PC-9 (cell line): Measurements from ENCODE around the gene RFX2. TPM values are rescaled to one million over a fixed set of nuclear protein-coding genes. Genes with fewer than 3 reads are reported as not detected.

Experiments used
- BruUV-seq: library from RNA; stranded (reverse); fragments of 400-500 nt; replicated peaks from 2 replicates; lab custom pipeline; 2021; lab: Mats Ljungman, UMichigan
- CTCF ChIA-PET: fragments of 300-600 bp; sonication (Branson Sonifier 250); formaldehyde crosslinking; loops from one replicate; lab custom pipeline; 2022; ENCODE audit warnings: antibody characterized with exemption; lab: Charles Lee
- POLR2A ChIA-PET: fragments of 300-600 bp; sonication (Branson Sonifier 250); formaldehyde crosslinking; loops from one replicate; lab custom pipeline; 2022; ENCODE audit warnings: antibody characterized with exemption; ENCODE audit not compliant: unreplicated experiment; lab: Charles Lee
- DNase-seq, 2 experiments: peaks; one replicate each; pipeline versions ENCODE4 v3.0.0 to v3.0.0-alpha.2; 2015 to 2022; ENCODE audit warnings: mixed read lengths in 1 of 2
- H2AFZ ChIP-seq: fragments of 200-600 bp; sonication (generic); 2 replicates; pipeline ENCODE4 v1.8.1; 2017; ENCODE audit warnings: antibody characterized with exemption
- H3F3A ChIP-seq: fragments of 200-600 bp; sonication (generic); 2 replicates; pipeline ENCODE4 v1.8.1; 2017; ENCODE audit warnings: antibody characterized with exemption, mild to moderate bottlenecking, low read depth; ENCODE audit not compliant: insufficient read depth
- H3K27ac ChIP-seq: fragments of 200-600 bp; sonication (generic); 2 replicates; pipeline ENCODE4 v1.6.1; 2016; ENCODE audit warnings: mixed run types
- H3K27me3 ChIP-seq: fragments of 200-600 bp; sonication (generic); 2 replicates; pipeline ENCODE4 v1.6.1; 2016; ENCODE audit warnings: low read depth, mixed run types; ENCODE audit not compliant: insufficient read depth
- H3K36me3 ChIP-seq: fragments of 200-600 bp; sonication (generic); 2 replicates; pipeline ENCODE4 v1.6.1; 2016; ENCODE audit warnings: low read depth, mixed run types
- H3K4me1 ChIP-seq: fragments of 200-600 bp; sonication (generic); replicated peaks from 2 replicates; pipeline ENCODE4 v1.6.1; 2016; ENCODE audit warnings: mixed run types; ENCODE audit not compliant: insufficient read depth
- H3K4me2 ChIP-seq: fragments of 200-600 bp; sonication (generic); 2 replicates; pipeline ENCODE4 v1.6.1; 2017; ENCODE audit warnings: mixed run types
- H3K4me3 ChIP-seq: fragments of 200-600 bp; sonication (generic); 2 replicates; pipeline ENCODE4 v1.6.1; 2016; ENCODE audit warnings: mixed run types
- H3K79me2 ChIP-seq: fragments of 200-600 bp; sonication (generic); 2 replicates; pipeline ENCODE4 v1.6.1; 2017; ENCODE audit warnings: low read depth, mixed run types
- H3K9me2 ChIP-seq: fragments of 200-600 bp; sonication (generic); 2 replicates; pipeline ENCODE4 v1.8.1; 2017; ENCODE audit warnings: mild to moderate bottlenecking; ENCODE audit not compliant: insufficient read depth
- H3K9me3 ChIP-seq: fragments of 200-600 bp; sonication (generic); 2 replicates; pipeline ENCODE4 v1.8.1; 2016; ENCODE audit warnings: low read depth; ENCODE audit not compliant: insufficient read depth
- H4K20me1 ChIP-seq: fragments of 200-600 bp; sonication (generic); 2 replicates; pipeline ENCODE4 v1.8.1; 2017; ENCODE audit not compliant: insufficient read depth
- CTCF ChIP-seq: fragments of 200-600 bp; sonication (generic); conservative IDR thresholded peaks from 2 replicates; pipeline ENCODE4 v1.6.1; 2017; ENCODE audit warnings: mixed run types, antibody characterized with exemption, mild to moderate bottlenecking, moderate library complexity
- EZH2 ChIP-seq: fragments of 200-600 bp; sonication (generic); IDR thresholded peaks from 2 replicates; pipeline ENCODE4 v1.8.0; 2017; ENCODE audit warnings: antibody characterized with exemption, low read depth
- intact Hi-C: fragments of 100-400 bp; cut with micrococcal nuclease; formaldehyde crosslinking; loops from one replicate; pipeline ENCODE4 v1.10.0; 2022; ENCODE audit not compliant: unreplicated experiment
- total RNA-seq: library from RNA; stranded (reverse); gene quantifications from 2 replicates; pipeline ENCODE4 v1.2.3, GENCODE V29; 2021

RFX2 gene
- total RNA-seq, 1 experiment from 2014 or later: 11.6 TPM

- TF ChIP-seq EZH2: no peak
- TF ChIP-seq CTCF: no peak
- Histone ChIP-seq H3K9me2 (no peaks in the 10 kb centered on the region), H3K36me3 (no peaks in the 10 kb centered on the region), H3K9me3 (no peaks in the 10 kb centered on the region), H3F3A (peaks cover 33% of the 10 kb centered on the region; the same call in 1 of the 2 replicates), H3K4me2 (no peak overlapping the region), H3K4me3 (no peak overlapping the region), H3K4me1 (peaks cover 47% of the 10 kb centered on the region), H3K79me2 (no peaks in the 10 kb centered on the region), H3K27ac (peak overlapping the region; percentile 71), H3K27me3 (no peaks in the 10 kb centered on the region), H4K20me1 (no peaks in the 10 kb centered on the region), H2AFZ (no peak overlapping the region)
- DNase-seq: no peak
- TSS peak; percentile 36 for BruUV-seq
- intact Hi-C loops: loop anchor here (1.0 to 2.0 kb wide), 2 partner anchors 30 to 53 kb away; partner anchors contain the start of gene RFX2
- POLR2A ChIA-PET: interaction anchor here (0.6 to 1.1 kb wide), 5 partner anchors 19 to 1872 kb away, joined by 3 to 8 read pairs (median 3); no protein-coding TSS in a partner anchor
- CTCF ChIA-PET: interaction anchor here (1.3 kb wide), 1 partner anchor 68 kb away, joined by 6 read pairs; no protein-coding TSS in a partner anchor
Observed at GRCh38 chr19:6057651-6058517, 52.4 kb downstream of the RFX2 start.

- CTCF ChIA-PET: interaction anchor here (1.3 kb wide), 1 partner anchor 69 kb away, joined by 6 read pairs; no protein-coding TSS in a partner anchor
- H3K4me1 ChIP-seq: peaks cover 41% of the 10 kb centered on the region
- H3K9me2 ChIP-seq: no peaks in the 10 kb centered on the region
- POLR2A ChIA-PET: interaction anchor here (0.6 to 1.1 kb wide), 7 partner anchors 20 to 1873 kb away, joined by 3 to 8 read pairs (median 3); no protein-coding TSS in a partner anchor
- H3K27ac ChIP-seq: peak overlapping the region; percentile 81
- TF ChIP-seq EZH2 (no peak), CTCF (no peak)
- peak; percentile 74 to 96 for DNase-seq
- H3K27me3 ChIP-seq: no peaks in the 10 kb centered on the region
- H4K20me1 ChIP-seq: no peaks in the 10 kb centered on the region
- H3F3A ChIP-seq: peaks cover 33% of the 10 kb centered on the region; the same call in 1 of the 2 replicates
- TSS peak; percentile 42 for BruUV-seq
- no peaks in the 10 kb centered on the region for H3K9me3 ChIP-seq
- H3K36me3 ChIP-seq: no peaks in the 10 kb centered on the region
- peak overlapping the region; percentile 67 for H2AFZ ChIP-seq
- intact Hi-C loops: loop anchor here (1.0 to 2.0 kb wide), 2 partner anchors 31 to 54 kb away; partner anchors contain the start of gene RFX2
- peak overlapping the region; percentile 75 for H3K4me2 ChIP-seq
- peak overlapping the region; percentile 39; the same call in 1 of the 2 replicates for H3K4me3 ChIP-seq
- no peaks in the 10 kb centered on the region for H3K79me2 ChIP-seq
Observed at GRCh38 chr19:6056801-6057650, 53.3 kb downstream of the RFX2 start.
